Placental epithelial cell (primary cell): Measurements from ENCODE around the gene AMMECR1. TPM values are rescaled to one million over a fixed set of nuclear protein-coding genes. Genes with fewer than 3 reads are reported as not detected.

Experiments used
- small RNA-seq: library from RNA; depleted of rRNA; stranded (forward); fragments of <200 nt; gene quantifications from one replicate; pipeline ENCODE3, GENCODE V24; 2012
- total RNA-seq: library from RNA; depleted of rRNA; stranded (reverse); fragments of >200 nt; gene quantifications from 2 replicates; pipeline ENCODE4 v1.2.3, GENCODE V29; 2012

The AMMECR1 gene
- total RNA-seq, result 29.8 and 38.9 TPM in 2 replicates

DNA sequence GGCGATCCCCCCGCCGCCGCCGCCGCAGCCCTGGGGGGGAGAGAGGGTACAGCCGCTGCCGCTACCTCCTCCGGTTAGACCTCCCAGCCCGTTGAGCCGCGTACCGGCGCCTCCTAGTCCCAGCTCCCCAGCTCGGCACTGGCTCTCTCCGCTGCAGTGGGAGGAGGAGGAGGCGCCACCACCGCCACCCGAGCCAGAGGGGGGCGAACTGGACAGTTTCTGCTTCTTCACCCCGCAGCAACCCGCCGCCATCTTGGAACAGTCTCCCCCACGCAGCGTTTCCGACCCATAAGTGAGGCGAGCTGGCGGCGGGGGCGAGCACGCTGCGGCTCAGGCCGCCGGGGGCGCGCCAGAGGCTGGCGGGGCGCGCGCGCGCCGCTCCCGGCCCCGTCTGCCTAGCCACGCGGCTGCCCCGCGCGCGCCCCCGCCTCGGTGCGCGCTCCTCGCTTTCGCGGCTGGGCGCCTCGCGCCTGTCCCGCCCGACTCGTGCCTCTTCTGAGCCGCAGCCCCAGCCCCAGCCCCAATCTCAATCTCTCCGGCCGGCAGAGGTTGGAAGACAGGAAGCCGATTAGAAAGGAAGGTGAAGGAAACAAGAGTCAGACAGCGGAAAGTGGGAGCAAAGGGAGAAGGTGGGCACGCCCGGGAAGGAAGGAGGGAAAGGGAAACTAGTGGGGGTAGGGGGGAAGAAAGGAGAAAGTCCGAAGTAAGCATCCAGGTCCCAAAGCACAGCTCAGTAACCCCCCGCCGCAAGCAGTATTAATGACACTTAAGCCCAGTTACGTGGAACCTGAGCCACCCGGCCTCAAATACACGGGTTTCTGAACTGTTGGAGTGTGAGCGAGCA is at the start of gene AMMECR1:
Gene AMMECR1, minus strand, starts transcription at position 266 of the 844 bp plus-strand sequence. Its CDS starts 14 bp downstream, at position 252.

DNA sequence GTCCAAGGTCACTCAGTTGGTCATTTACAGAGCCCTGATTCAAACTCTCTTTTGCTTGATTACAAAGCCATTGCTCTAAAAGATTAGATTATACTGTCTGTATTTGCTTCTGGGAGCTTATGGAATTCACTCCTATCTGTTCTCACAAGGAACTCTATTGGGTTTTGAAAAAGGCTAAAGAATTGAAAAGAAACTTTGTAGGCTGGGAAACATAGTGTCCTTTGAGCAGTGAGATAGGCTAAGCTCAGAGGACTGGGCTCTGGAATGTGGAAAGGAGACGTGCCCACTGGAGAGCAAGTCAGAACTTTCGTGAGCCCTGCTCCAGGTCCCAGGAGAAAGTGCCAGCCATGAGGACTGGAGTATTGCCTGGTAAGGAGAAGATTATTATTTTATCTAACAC is 40.7 kb upstream of the AMMECR1 start, which contains the start of gene RTL9:
Gene RTL9, plus strand, starts transcription at position 301 of the 400 bp plus-strand sequence. CDS start 91,770 bp downstream, outside the sequence.

Small RNAs within 50 kb of the gene (small RNA-seq; reads per million reads assigned to genes)
- gene GNG5P2, result not detected
- gene SNORD96B, result 9.6 reads per million, percentile 95 among the genes with 10 or more reads in this experiment

Other genes with a start within 250 kb of the AMMECR1 start
- gene RTL9, start 40.8 kb upstream of the AMMECR1 start, total RNA-seq, result under 0.01 and 0.43 TPM in 2 replicates